PC-3 (cell line): ENCODE measurements around the gene SARDH.

ENCODE experiments used
- CTCF ChIP-seq: fragments of 300-600 bp; sonication (generic); conservative IDR thresholded peaks from 2 replicates; pipeline ENCODE4 v1.5.1; 2017; ENCODE audit warnings: antibody characterized with exemption, low read depth, mild to moderate bottlenecking, low read length
- EZH2 ChIP-seq: fragments of 300-600 bp; sonication (generic); IDR thresholded peaks from one replicate; pipeline ENCODE4 v1.6.1; 2017; ENCODE audit warnings: antibody characterized with exemption, mild to moderate bottlenecking, low read length; ENCODE audit not compliant: unreplicated experiment
- EZH2phosphoT487 ChIP-seq: fragments of 300-600 bp; sonication (generic); IDR thresholded peaks from 2 replicates; pipeline ENCODE4 v1.6.1; 2018; ENCODE audit warnings: mild to moderate bottlenecking, antibody characterized with exemption, low read length, borderline replicate concordance

- TF ChIP-seq EZH2phosphoT487 (no peak), EZH2 (no peak), CTCF (no peak)
Measured at GRCh38 chr9:133786371-133786753, 48.2 kb upstream of the SARDH start.
